ENCODE data around the gene PTCHD1. TPM values are rescaled to one million over a fixed set of nuclear protein-coding genes. Genes with fewer than 3 reads are reported as not detected.

The PTCHD1 gene
- total RNA-seq, 1 experiment from 2014 or later, result not detected

- RAD21 ChIA-PET (ENCODE audit: low non-redundant PET in 1 of 2, low total read pairs in 2 of 2, uncharacterized antibody in 2 of 2, unreplicated experiment in 2 of 2), result no interaction called here
- DNase-seq (ENCODE audit: low read depth, low spot score) (no peak), ATAC-seq (no peak)
- Histone ChIP-seq H3K27ac (ENCODE audit: low read depth, low read length) (no peak overlapping the region), H3K4me1 (ENCODE audit: control insufficient read depth in 1 of 2, insufficient read depth in 2 of 2, low read length in 2 of 2) (no peaks in the 10 kb centered on the region), H3K9ac (ENCODE audit: low read length) (no peak overlapping the region), H3K9me3 (ENCODE audit: control insufficient read depth in 1 of 2, insufficient read depth in 1 of 2, low read depth in 1 of 2, low read length in 2 of 2) (no peaks in the 10 kb centered on the region), H3K9me2 (ENCODE audit: insufficient read depth) (no peaks in the 10 kb centered on the region), H3K4me3 (replicated peaks in 1 of 2; ENCODE audit: low read depth in 1 of 2, low read length in 2 of 2) (no peak overlapping the region), H4K20me1 (ENCODE audit: insufficient read depth) (no peaks in the 10 kb centered on the region), H3K4me2 (ENCODE audit: low read length) (no peak overlapping the region), H3K36me3 (ENCODE audit: control insufficient read depth in 1 of 2, insufficient read depth in 2 of 2, low read length in 2 of 2) (no peaks in the 10 kb centered on the region), H3K79me2 (ENCODE audit: insufficient read depth, low read length) (no peaks in the 10 kb centered on the region), H3K27me3 (ENCODE audit: insufficient read depth, low read length) (no peaks in the 10 kb centered on the region), H2AFZ (ENCODE audit: low read depth, low read length, poor library complexity, severe bottlenecking) (no peak overlapping the region)
- BruUV-seq (replicated peaks), result no TSS peak
- CTCF ChIA-PET, result no interaction called here
- intact Hi-C loops (cut with micrococcal nuclease), result no loop called here
- TF ChIP-seq EZH2 (IDR thresholded peaks at IDR 0.05) (no peak), POLR2A (IDR thresholded peaks at IDR 0.05; ENCODE audit: borderline replicate concordance, extremely low read depth, insufficient read depth, insufficient read length) (no peak), EGR1 (IDR thresholded peaks at IDR 0.05; ENCODE audit: low read depth) (no peak), SIN3A (IDR thresholded peaks at IDR 0.05; ENCODE audit: low read depth) (no peak), EZH2phosphoT487 (IDR thresholded peaks at IDR 0.05; ENCODE audit: borderline replicate concordance) (no peak)
- POLR2A ChIA-PET, result no interaction called here
Measured at GRCh38 chrX:23385242-23385641, 50.6 kb downstream of the PTCHD1 start.

DNA sequence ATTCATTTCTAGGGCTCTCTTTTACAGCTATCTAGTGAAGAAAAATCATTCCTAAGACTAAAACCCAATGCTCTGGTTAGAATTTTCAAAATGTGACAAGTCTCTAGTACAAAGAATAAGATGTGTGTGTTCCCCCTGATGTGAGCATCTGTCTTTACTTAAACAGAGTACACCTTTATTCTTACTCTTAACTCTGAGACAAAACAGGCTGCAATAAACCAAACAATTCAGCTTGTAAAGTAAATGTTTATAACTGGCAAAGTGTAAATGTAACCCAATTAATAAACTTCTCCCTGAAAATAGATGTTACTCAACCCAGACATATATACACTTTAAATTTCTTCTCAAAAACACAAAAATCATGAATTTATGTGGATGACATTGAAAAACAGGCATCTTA lies 51.6 kb downstream of the PTCHD1 start:
- no peak for ATAC-seq
- H3K9ac ChIP-seq (ENCODE audit: low read length), result no peak overlapping the region
- ChIA-PET RAD21 (ENCODE audit: low non-redundant PET in 1 of 2, low total read pairs in 2 of 2, uncharacterized antibody in 2 of 2, unreplicated experiment in 2 of 2) (no interaction called here), POLR2A (no interaction called here), CTCF (no interaction called here)
- H3K36me3 ChIP-seq (ENCODE audit: control insufficient read depth in 1 of 2, insufficient read depth in 2 of 2, low read length in 2 of 2), result no peaks in the 10 kb centered on the region
- no peak overlapping the region for H3K4me2 ChIP-seq (ENCODE audit: low read length)
- no peaks in the 10 kb centered on the region for H3K4me1 ChIP-seq (ENCODE audit: control insufficient read depth in 1 of 2, insufficient read depth in 2 of 2, low read length in 2 of 2)
- H3K4me3 ChIP-seq (replicated peaks in 1 of 2; ENCODE audit: low read depth in 1 of 2, low read length in 2 of 2), result no peak overlapping the region
- no peak for DNase-seq (ENCODE audit: low read depth, low spot score)
- TF ChIP-seq, protein P1, sequence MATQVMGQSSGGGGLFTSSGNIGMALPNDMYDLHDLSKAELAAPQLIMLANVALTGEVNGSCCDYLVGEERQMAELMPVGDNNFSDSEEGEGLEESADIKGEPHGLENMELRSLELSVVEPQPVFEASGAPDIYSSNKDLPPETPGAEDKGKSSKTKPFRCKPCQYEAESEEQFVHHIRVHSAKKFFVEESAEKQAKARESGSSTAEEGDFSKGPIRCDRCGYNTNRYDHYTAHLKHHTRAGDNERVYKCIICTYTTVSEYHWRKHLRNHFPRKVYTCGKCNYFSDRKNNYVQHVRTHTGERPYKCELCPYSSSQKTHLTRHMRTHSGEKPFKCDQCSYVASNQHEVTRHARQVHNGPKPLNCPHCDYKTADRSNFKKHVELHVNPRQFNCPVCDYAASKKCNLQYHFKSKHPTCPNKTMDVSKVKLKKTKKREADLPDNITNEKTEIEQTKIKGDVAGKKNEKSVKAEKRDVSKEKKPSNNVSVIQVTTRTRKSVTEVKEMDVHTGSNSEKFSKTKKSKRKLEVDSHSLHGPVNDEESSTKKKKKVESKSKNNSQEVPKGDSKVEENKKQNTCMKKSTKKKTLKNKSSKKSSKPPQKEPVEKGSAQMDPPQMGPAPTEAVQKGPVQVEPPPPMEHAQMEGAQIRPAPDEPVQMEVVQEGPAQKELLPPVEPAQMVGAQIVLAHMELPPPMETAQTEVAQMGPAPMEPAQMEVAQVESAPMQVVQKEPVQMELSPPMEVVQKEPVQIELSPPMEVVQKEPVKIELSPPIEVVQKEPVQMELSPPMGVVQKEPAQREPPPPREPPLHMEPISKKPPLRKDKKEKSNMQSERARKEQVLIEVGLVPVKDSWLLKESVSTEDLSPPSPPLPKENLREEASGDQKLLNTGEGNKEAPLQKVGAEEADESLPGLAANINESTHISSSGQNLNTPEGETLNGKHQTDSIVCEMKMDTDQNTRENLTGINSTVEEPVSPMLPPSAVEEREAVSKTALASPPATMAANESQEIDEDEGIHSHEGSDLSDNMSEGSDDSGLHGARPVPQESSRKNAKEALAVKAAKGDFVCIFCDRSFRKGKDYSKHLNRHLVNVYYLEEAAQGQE (IDR thresholded peaks at IDR 0.05; ENCODE audit: low read depth), result no peak
- TF ChIP-seq, protein P2, sequence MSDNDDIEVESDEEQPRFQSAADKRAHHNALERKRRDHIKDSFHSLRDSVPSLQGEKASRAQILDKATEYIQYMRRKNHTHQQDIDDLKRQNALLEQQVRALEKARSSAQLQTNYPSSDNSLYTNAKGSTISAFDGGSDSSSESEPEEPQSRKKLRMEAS (IDR thresholded peaks at IDR 0.05), result no peak
- TF ChIP-seq ZNF274 (IDR thresholded peaks at IDR 0.05; ENCODE audit: low read depth, low read length) (no peak), JUND (IDR thresholded peaks at IDR 0.05) (no peak), RAD21 (IDR thresholded peaks at IDR 0.05; ENCODE audit: low read depth) (no peak), TCF7L2 (IDR thresholded peaks at IDR 0.05; ENCODE audit: borderline replicate concordance, extremely low read depth, insufficient read depth, insufficient read length) (no peak), CTCF (IDR thresholded peaks at IDR 0.05 in 2 of 3, conservative IDR thresholded peaks at IDR 0.05 in 1 of 3; ENCODE audit: borderline replicate concordance in 1 of 3, insufficient read depth in 1 of 3, low read depth in 2 of 3, low read length in 2 of 3) (no peak), EZH2 (IDR thresholded peaks at IDR 0.05) (no peak), CEBPB (IDR thresholded peaks at IDR 0.05; ENCODE audit: low read depth) (no peak), FOSL1 (IDR thresholded peaks at IDR 0.05; ENCODE audit: low read depth) (no peak), YY1 (IDR thresholded peaks at IDR 0.05; ENCODE audit: extremely low read depth, insufficient replicate concordance, low read depth, low read length) (no peak), EZH2phosphoT487 (IDR thresholded peaks at IDR 0.05; ENCODE audit: borderline replicate concordance) (no peak), ELF1 (IDR thresholded peaks at IDR 0.05; ENCODE audit: borderline replicate concordance, low read depth) (no peak)
- TF ChIP-seq, protein P3, sequence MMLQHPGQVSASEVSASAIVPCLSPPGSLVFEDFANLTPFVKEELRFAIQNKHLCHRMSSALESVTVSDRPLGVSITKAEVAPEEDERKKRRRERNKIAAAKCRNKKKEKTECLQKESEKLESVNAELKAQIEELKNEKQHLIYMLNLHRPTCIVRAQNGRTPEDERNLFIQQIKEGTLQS (IDR thresholded peaks at IDR 0.05), result no peak
- no TSS peak for BruUV-seq (replicated peaks)
- H3K9me2 ChIP-seq (ENCODE audit: insufficient read depth), result no peaks in the 10 kb centered on the region
- H3K79me2 ChIP-seq (ENCODE audit: insufficient read depth, low read length), result no peaks in the 10 kb centered on the region
- intact Hi-C loops (cut with micrococcal nuclease), result no loop called here
- no peak overlapping the region for H2AFZ ChIP-seq (ENCODE audit: low read depth, low read length, poor library complexity, severe bottlenecking)
- no peaks in the 10 kb centered on the region for H3K27me3 ChIP-seq (ENCODE audit: insufficient read depth, low read length)
- H4K20me1 ChIP-seq (ENCODE audit: insufficient read depth), result no peaks in the 10 kb centered on the region
- no peak overlapping the region for H3K27ac ChIP-seq (ENCODE audit: low read depth, low read length)
- no peaks in the 10 kb centered on the region for H3K9me3 ChIP-seq (ENCODE audit: control insufficient read depth in 1 of 2, insufficient read depth in 1 of 2, low read depth in 1 of 2, low read length in 2 of 2)
